Umbilical cord (tissue), 2 donors: Measurements from ENCODE around the gene CYB5A. TPM values are rescaled to one million over a fixed set of nuclear protein-coding genes. Genes with fewer than 3 reads are reported as not detected.

Experiments used
- DNase-seq: peaks from one replicate; pipeline ENCODE4 v3.0.0-alpha.2; 2015; ENCODE audit warnings: low spot score
- total RNA-seq: library from RNA; depleted of rRNA; stranded (reverse); fragments of >200 nt; gene quantifications from one replicate; pipeline ENCODE4 v1.2.3, GENCODE V29; 2014; ENCODE audit warnings: low replicate concordance; ENCODE audit not compliant: insufficient read depth

The CYB5A gene
- total RNA-seq, 1 donor from 2014 or later: 18.1 TPM

- no peak for DNase-seq
These were observed 43.6 kb downstream of the CYB5A start for GRCh38 chr18:74248189-74248588.

- no peak for DNase-seq
These were observed 47.2 kb downstream of the CYB5A start for GRCh38 chr18:74244554-74244953.

GRCh38 chr18:74243127-74243526 lies 48.6 kb downstream of the CYB5A start:
- DNase-seq: no peak

GRCh38 chr18:74242438-74243096 lies 49.2 kb downstream of the CYB5A start:
- peak; percentile 47 for DNase-seq

- DNase-seq: no peak
These were observed 49.8 kb downstream of the CYB5A start for GRCh38 chr18:74241970-74242369.

GRCh38 chr18:74241426-74241825 lies 50.3 kb downstream of the CYB5A start:
- DNase-seq: peak; percentile 41

- DNase-seq: no peak
These were observed 52.2 kb downstream of the CYB5A start for GRCh38 chr18:74239567-74239966.

- peak; percentile 97 for DNase-seq
These were observed 57.2 kb downstream of the CYB5A start for GRCh38 chr18:74234326-74235171.

GRCh38 chr18:74233933-74234325 lies 57.8 kb downstream of the CYB5A start:
- DNase-seq: peak; percentile 28

GRCh38 chr18:74230922-74231714 lies 60.6 kb downstream of the CYB5A start:
- no peak for DNase-seq

GRCh38 chr18:74229891-74230290 lies 61.9 kb downstream of the CYB5A start:
- DNase-seq: no peak

- DNase-seq: no peak
These were observed 62.8 kb downstream of the CYB5A start for GRCh38 chr18:74229005-74229404.

- DNase-seq: no peak
These were observed 63.5 kb downstream of the CYB5A start for GRCh38 chr18:74228312-74228711.

GRCh38 chr18:74226666-74227065 lies 65.1 kb downstream of the CYB5A start:
- no peak for DNase-seq

GRCh38 chr18:74226156-74226555 lies 65.6 kb downstream of the CYB5A start:
- no peak for DNase-seq

GRCh38 chr18:74225193-74225840 lies 66.4 kb downstream of the CYB5A start:
- DNase-seq: no peak

GRCh38 chr18:74222710-74223494 lies 68.9 kb downstream of the CYB5A start:
- DNase-seq: no peak

- no peak for DNase-seq
These were observed 70.7 kb downstream of the CYB5A start for GRCh38 chr18:74221081-74221480.

GRCh38 chr18:74219056-74219455 lies 72.7 kb downstream of the CYB5A start:
- no peak for DNase-seq

- peak; percentile 61 for DNase-seq
These were observed 74.2 kb downstream of the CYB5A start for GRCh38 chr18:74217476-74218143.
